Limb (tissue), 2 donors: Measurements from ENCODE around the gene ADPGK.
"Not testable (repeated sequence)": the region's sequence is repeated elsewhere in the genome, so short reads cannot be mapped to it uniquely, and the experiment has no call there.

Source experiments
- DNase-seq, 2 donors: peaks; one replicate each; pipeline ENCODE4 v3.0.0-alpha.2; 2016; ENCODE audit errors: extremely low spot score in 2 of 2

ADPGK gene

GRCh38 chr15:72751751-72752455 is 31.7 kb downstream of the ADPGK start:
- no peak for DNase-seq

GRCh38 chr15:72749700-72750099 is 33.9 kb downstream of the ADPGK start:
- no peak for DNase-seq

GRCh38 chr15:72740219-72740618 is 43.3 kb downstream of the ADPGK start:
- DNase-seq = no peak

GRCh38 chr15:72737723-72738122 is 45.8 kb downstream of the ADPGK start:
- no peak for DNase-seq

- no peak for DNase-seq
Measured at GRCh38 chr15:72737061-72737460, 46.5 kb downstream of the ADPGK start.

GRCh38 chr15:72735111-72735510 is 48.4 kb downstream of the ADPGK start:
- no peak for DNase-seq

- no peak for DNase-seq
Measured at GRCh38 chr15:72733941-72734738, 49.4 kb downstream of the ADPGK start.

- DNase-seq = no peak
Measured at GRCh38 chr15:72732516-72732915, 51.0 kb downstream of the ADPGK start.

- no peak for DNase-seq
Measured at GRCh38 chr15:72732086-72732485, 51.5 kb downstream of the ADPGK start.

- DNase-seq = no peak
Measured at GRCh38 chr15:72728821-72729220, 54.7 kb downstream of the ADPGK start.

GRCh38 chr15:72728249-72728648 is 55.3 kb downstream of the ADPGK start:
- not testable (repeated sequence) for DNase-seq

GRCh38 chr15:72727154-72727553 is 56.4 kb downstream of the ADPGK start:
- no peak for DNase-seq

GRCh38 chr15:72725851-72726250 is 57.7 kb downstream of the ADPGK start:
- not testable (repeated sequence) for DNase-seq

- DNase-seq = no peak
Measured at GRCh38 chr15:72725446-72725845, 58.1 kb downstream of the ADPGK start.

- DNase-seq = no peak
Measured at GRCh38 chr15:72724028-72724427, 59.5 kb downstream of the ADPGK start.

GRCh38 chr15:72722071-72722696 is 61.4 kb downstream of the ADPGK start:
- DNase-seq = peak; percentile 63 to 67

- not testable (repeated sequence) for DNase-seq
Measured at GRCh38 chr15:72708551-72709303, 74.8 kb downstream of the ADPGK start.

GRCh38 chr15:72706266-72706665 is 77.3 kb downstream of the ADPGK start:
- DNase-seq = no peak
